Endothelial cell of umbilical vein (primary cell): ENCODE data around the gene MRE11. TPM values are rescaled to one million over a fixed set of nuclear protein-coding genes. Genes with fewer than 3 reads are reported as not detected.

Experiments used
- BruUV-seq: library from RNA; stranded (reverse); fragments of 400-500 nt; replicated peaks from 2 replicates; lab custom pipeline; 2021; lab: Mats Ljungman, UMichigan
- CTCF ChIA-PET: fragments of 300-600, 350-600 bp; sonication (Branson Sonifier 250); formaldehyde crosslinking; loops from one replicate; lab custom pipeline; 2021; ENCODE audit warnings: antibody characterized with exemption, inconsistent platforms; lab: Charles Lee
- POLR2A ChIA-PET: fragments of 300-600, 350-600 bp; sonication (Branson Sonifier 250); formaldehyde crosslinking; loops from one replicate; lab custom pipeline; 2021; ENCODE audit warnings: antibody characterized with exemption, inconsistent platforms; lab: Charles Lee
- DNase-seq: peaks from one replicate; pipeline ENCODE4 v3.0.0-alpha.2; 2011; ENCODE audit warnings: low read depth, low spot score
- FAIRE-seq: peaks from 2 replicates; lab custom pipeline; 2011; peaks lifted over from hg19 to GRCh38; lab: Jason Lieb, UNC
- H2AFZ ChIP-seq: 2 replicates; pipeline ENCODE4 v1.6.0; 2012; ENCODE audit warnings: low read depth, low read length, control low read depth, inconsistent platforms
- H3K27ac ChIP-seq: 2 replicates; pipeline ENCODE4 v1.5.1; 2011; ENCODE audit warnings: low read depth, mild to moderate bottlenecking, control low read depth, low read length, moderate library complexity; ENCODE audit not compliant: insufficient read depth
- H3K27me3 ChIP-seq, 2 experiments: 2 replicates each; pipeline versions ENCODE4 v1.6.0 to v1.6.1; 2011; ENCODE audit warnings: low read length in 2 of 2, mixed read lengths in 1 of 2; ENCODE audit not compliant: control insufficient read depth in 2 of 2, insufficient read depth in 2 of 2
- H3K36me3 ChIP-seq, 2 experiments: 2 replicates in 1 of 2; 3 replicates in 1 of 2; pipeline ENCODE4 v1.5.1; 2011; ENCODE audit warnings: low read length in 2 of 2, mild to moderate bottlenecking in 1 of 2, moderate library complexity in 1 of 2; ENCODE audit not compliant: control insufficient read depth in 2 of 2, insufficient read depth in 2 of 2; ENCODE audit errors: extremely low read depth in 1 of 2
- H3K4me1 ChIP-seq: 3 replicates; pipeline ENCODE4 v1.5.1; 2011; ENCODE audit warnings: mild to moderate bottlenecking, low read length; ENCODE audit not compliant: control insufficient read depth, insufficient read depth; ENCODE audit errors: extremely low read depth
- H3K4me2 ChIP-seq: 2 replicates; pipeline ENCODE4 v1.6.1; 2011; ENCODE audit warnings: low read length, control low read depth, mixed read lengths; ENCODE audit not compliant: insufficient read depth
- H3K4me3 ChIP-seq, 3 experiments: fragments of 200-600 bp in 1 of 3; sonication (generic), shearing (Covaris generic) in 1 of 3; replicated peaks in 1 of 3; 2 replicates each; pipeline ENCODE4 v1.5.1; 2011 to 2016; ENCODE audit warnings: control low read depth in 3 of 3, low read length in 3 of 3, mild to moderate bottlenecking in 2 of 3, inconsistent platforms in 1 of 3, low read depth in 1 of 3, moderate library complexity in 1 of 3; ENCODE audit not compliant: insufficient read depth in 1 of 3
- H3K79me2 ChIP-seq: 2 replicates; pipeline ENCODE4 v1.6.0; 2012; ENCODE audit warnings: low read length, inconsistent platforms; ENCODE audit not compliant: control insufficient read depth, insufficient read depth
- H3K9ac ChIP-seq: replicated peaks from 2 replicates; pipeline ENCODE3; 2011; ENCODE audit warnings: low read length, control low read depth; ENCODE audit not compliant: insufficient read depth; ENCODE audit errors: extremely low read depth
- H3K9me1 ChIP-seq: replicated peaks from 3 replicates; pipeline ENCODE4 v1.6.0; 2011; ENCODE audit warnings: mild to moderate bottlenecking, low read length; ENCODE audit not compliant: control insufficient read depth, insufficient read depth; ENCODE audit errors: extremely low read depth
- H3K9me3 ChIP-seq: replicated peaks from 2 replicates; pipeline ENCODE4 v1.5.1; 2012; ENCODE audit warnings: low read length, inconsistent platforms; ENCODE audit not compliant: control insufficient read depth, insufficient read depth
- H4K20me1 ChIP-seq: replicated peaks from 2 replicates; pipeline ENCODE3; 2011; ENCODE audit warnings: mild to moderate bottlenecking, low read length; ENCODE audit not compliant: control insufficient read depth, insufficient read depth; ENCODE audit errors: extremely low read depth
- EZH2 ChIP-seq: IDR thresholded peaks from 2 replicates; pipeline ENCODE4 v1.6.1; 2012; ENCODE audit warnings: borderline replicate concordance, low read depth, mild to moderate bottlenecking, moderate library complexity, low read length, inconsistent platforms; ENCODE audit not compliant: severe bottlenecking
- FOS ChIP-seq: IDR thresholded peaks from 2 replicates; pipeline ENCODE4 v1.6.1; 2011; ENCODE audit warnings: mild to moderate bottlenecking, low read length, moderate library complexity, borderline replicate concordance; ENCODE audit not compliant: insufficient read depth
- GATA2 ChIP-seq: IDR thresholded peaks from 2 replicates; pipeline ENCODE4 v1.7.0; 2011; ENCODE audit warnings: low read depth, mild to moderate bottlenecking, moderate library complexity, mixed read lengths, low read length; ENCODE audit not compliant: insufficient read length, insufficient read depth
- JUN ChIP-seq: IDR thresholded peaks from 2 replicates; pipeline ENCODE4 v1.6.1; 2011; ENCODE audit warnings: borderline replicate concordance, low read depth; ENCODE audit not compliant: insufficient read length, insufficient read depth
- MYC ChIP-seq: IDR thresholded peaks from one replicate; pipeline ENCODE4 v1.6.1; 2011; ENCODE audit warnings: mild to moderate bottlenecking, low read depth, low read length
- POLR2A ChIP-seq: IDR thresholded peaks from 2 replicates; pipeline ENCODE4 v1.6.1; 2012; ENCODE audit warnings: low read depth, mild to moderate bottlenecking, control low read depth, low read length
- POLR2AphosphoS5 ChIP-seq: IDR thresholded peaks from 2 replicates; pipeline ENCODE4 v1.6.1; 2012; ENCODE audit warnings: low read depth, mild to moderate bottlenecking, control low read depth, low read length, moderate library complexity; ENCODE audit not compliant: insufficient read depth
- dilution Hi-C: fragments of 300-500 bp; cut with MboI; formaldehyde crosslinking; loops from one replicate; pipeline ENCODE4 v1.15.0; 2019; ENCODE audit warnings: low sequenced_read_pairs; ENCODE audit not compliant: extremely low pct_ligation_motif_present
- intact Hi-C: fragments of 100-400 bp; cut with micrococcal nuclease; formaldehyde crosslinking; loops from one replicate; pipeline ENCODE4 v1.10.0; 2022
- polyA plus RNA-seq, 4 experiments: library from polyadenylated mRNA; depleted of rRNA in 3 of 4; stranded (reverse) in 3 of 4; unstranded in 1 of 4; fragments of >200 nt; gene quantifications; 2 replicates each; pipeline versions ENCODE4 v1.2.1 to v1.2.3, GENCODE V29; 2011 to 2012; ENCODE audit warnings: missing spikeins in 1 of 4
- total RNA-seq: library from RNA; stranded (reverse); gene quantifications from 2 replicates; pipeline ENCODE4 v1.2.3, GENCODE V29; 2021
- TF ChIP-seq, protein P1 (sequence below), 2 donors: IDR thresholded peaks; 1 replicate in 1 of 2; 2 replicates in 1 of 2; pipeline ENCODE4 v1.5.1; 2011; ENCODE audit warnings: low read length in 2 of 2, mild to moderate bottlenecking in 2 of 2, moderate library complexity in 2 of 2, control low read depth in 1 of 2, inconsistent platforms in 1 of 2, low read depth in 1 of 2; ENCODE audit not compliant: insufficient read depth in 1 of 2; ENCODE audit errors: extremely low read depth in 1 of 2
- TF ChIP-seq, protein P2 (sequence below): IDR thresholded peaks from 2 replicates; pipeline ENCODE4 v1.6.1; 2011; ENCODE audit not compliant: insufficient read depth, insufficient read length

Gene MRE11
- total and polyA plus RNA-seq, 2 donors (not counting 3 experiments of a cell fraction or from before 2014, with no cell fraction given) = 4.5 to 22.0 TPM

DNA sequence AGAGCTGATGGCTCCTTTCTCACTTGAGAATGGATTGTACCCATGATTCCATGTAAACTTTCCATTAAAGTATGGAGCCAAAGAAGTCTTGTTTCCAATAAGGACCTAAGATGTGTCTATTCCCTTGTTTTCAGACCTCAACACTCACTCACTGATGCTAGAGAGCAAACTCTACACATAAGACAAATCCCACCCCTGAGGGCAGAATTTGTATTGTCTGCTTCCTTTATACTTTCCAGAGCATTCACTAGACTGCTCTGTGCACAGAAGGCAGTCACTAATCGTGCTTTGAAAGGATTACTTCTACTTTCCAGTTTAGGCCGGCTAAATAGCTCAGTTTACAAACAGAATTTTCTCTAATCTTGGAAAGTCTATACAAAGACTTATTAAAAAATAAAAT lies 6.5 kb upstream of the MRE11 start:
- no peaks in the 10 kb centered on the region for H3K27me3 ChIP-seq
- BruUV-seq = no TSS peak
- H3K36me3 ChIP-seq = peaks cover 3 to 5% of the 10 kb centered on the region in 2 experiments
- peaks cover 1% of the 10 kb centered on the region for H3K79me2 ChIP-seq
- intact Hi-C loops = loop anchor here (5.0 kb wide), 1 partner anchor 1268 kb away; no protein-coding TSS in a partner anchor
- CTCF ChIA-PET = no interaction called here
- POLR2A ChIA-PET = no interaction called here
- H4K20me1 ChIP-seq = no peaks in the 10 kb centered on the region
- TF ChIP-seq POLR2AphosphoS5 (no peak), POLR2A (no peak), GATA2 (no peak), MYC (no peak), JUN (no peak), FOS (no peak), EZH2 (no peak)
- TF ChIP-seq, protein P1, sequence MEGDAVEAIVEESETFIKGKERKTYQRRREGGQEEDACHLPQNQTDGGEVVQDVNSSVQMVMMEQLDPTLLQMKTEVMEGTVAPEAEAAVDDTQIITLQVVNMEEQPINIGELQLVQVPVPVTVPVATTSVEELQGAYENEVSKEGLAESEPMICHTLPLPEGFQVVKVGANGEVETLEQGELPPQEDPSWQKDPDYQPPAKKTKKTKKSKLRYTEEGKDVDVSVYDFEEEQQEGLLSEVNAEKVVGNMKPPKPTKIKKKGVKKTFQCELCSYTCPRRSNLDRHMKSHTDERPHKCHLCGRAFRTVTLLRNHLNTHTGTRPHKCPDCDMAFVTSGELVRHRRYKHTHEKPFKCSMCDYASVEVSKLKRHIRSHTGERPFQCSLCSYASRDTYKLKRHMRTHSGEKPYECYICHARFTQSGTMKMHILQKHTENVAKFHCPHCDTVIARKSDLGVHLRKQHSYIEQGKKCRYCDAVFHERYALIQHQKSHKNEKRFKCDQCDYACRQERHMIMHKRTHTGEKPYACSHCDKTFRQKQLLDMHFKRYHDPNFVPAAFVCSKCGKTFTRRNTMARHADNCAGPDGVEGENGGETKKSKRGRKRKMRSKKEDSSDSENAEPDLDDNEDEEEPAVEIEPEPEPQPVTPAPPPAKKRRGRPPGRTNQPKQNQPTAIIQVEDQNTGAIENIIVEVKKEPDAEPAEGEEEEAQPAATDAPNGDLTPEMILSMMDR (IDR thresholded peaks at IDR 0.05; ENCODE audit: extremely low read depth in 1 of 2, insufficient read depth in 1 of 2, low read depth in 1 of 2, low read length in 2 of 2) = no peak
- TF ChIP-seq, protein P2, sequence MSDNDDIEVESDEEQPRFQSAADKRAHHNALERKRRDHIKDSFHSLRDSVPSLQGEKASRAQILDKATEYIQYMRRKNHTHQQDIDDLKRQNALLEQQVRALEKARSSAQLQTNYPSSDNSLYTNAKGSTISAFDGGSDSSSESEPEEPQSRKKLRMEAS = no peak
- no peak overlapping the region for H3K4me3 ChIP-seq
- dilution Hi-C loops = no loop called here
- no peak overlapping the region for H3K4me2 ChIP-seq
- H3K9me1 ChIP-seq = no peaks in the 10 kb centered on the region
- FAIRE-seq = no peak
- H3K9me3 ChIP-seq = no peaks in the 10 kb centered on the region
- DNase-seq = no peak
- no peaks in the 10 kb centered on the region for H3K4me1 ChIP-seq
- H3K27ac ChIP-seq = no peak overlapping the region
- H3K9ac ChIP-seq = no peak overlapping the region
- no peak overlapping the region for H2AFZ ChIP-seq
